ENCODE measurements around the gene PXN.

PXN gene

GRCh38 chr12:120265473-120266179 lies at the start of gene PXN:
Gene PXN (minus strand): TSS chr12:120265730. CDS start chr12:120265629, 101 bp downstream.
- peak; percentile 49 for DNase-seq

- no peak for DNase-seq
Measured at GRCh38 chr12:120314220-120314619, 48.7 kb upstream of the PXN start.

GRCh38 chr12:120301962-120302815 lies 36.7 kb upstream of the PXN start, which contains the start of gene SIRT4:
Gene SIRT4 (plus strand): TSS chr12:120302321. CDS start chr12:120303562, 1,241 bp downstream.
- DNase-seq = peak; percentile 93

- peak; percentile 92 for DNase-seq
Measured at GRCh38 chr12:120292661-120293531, 27.4 kb upstream of the PXN start, which contains the start of gene RNU4-1. Gene RNU4-1 (minus strand): TSS chr12:120293237.

GRCh38 chr12:120292411-120292660 lies 26.8 kb upstream of the PXN start:
- DNase-seq = no peak

- DNase-seq = no peak
Measured at GRCh38 chr12:120290609-120291305, 25.2 kb upstream of the PXN start.

GRCh38 chr12:120287491-120287890 lies 22.0 kb upstream of the PXN start:
- no peak for DNase-seq

- DNase-seq = no peak
Measured at GRCh38 chr12:120286768-120287490, 21.4 kb upstream of the PXN start.

- no peak for DNase-seq
Measured at GRCh38 chr12:120284381-120284780, 18.9 kb upstream of the PXN start.

- no peak for DNase-seq
Measured at GRCh38 chr12:120283318-120283717, 17.8 kb upstream of the PXN start.

- DNase-seq = no peak
Measured at GRCh38 chr12:120278137-120279069, 12.9 kb upstream of the PXN start.

GRCh38 chr12:120276734-120277133 lies 11.2 kb upstream of the PXN start:
- DNase-seq = no peak

- no peak for DNase-seq
Measured at GRCh38 chr12:120267736-120268135, 2.2 kb upstream of the PXN start.

- DNase-seq = no peak
Measured at GRCh38 chr12:120266180-120266870, 795 bp upstream of the PXN start.

GRCh38 chr12:120264904-120265472 lies 542 bp downstream of the PXN start:
- no peak for DNase-seq

- DNase-seq = no peak
Measured at GRCh38 chr12:120264086-120264903, 1.2 kb downstream of the PXN start.

- DNase-seq = no peak
Measured at GRCh38 chr12:120263748-120264085, 1.8 kb downstream of the PXN start.

GRCh38 chr12:120262852-120263747 lies 2.4 kb downstream of the PXN start:
- no peak for DNase-seq

Data from DMS79 treated with DMSO at 0.1 percent for 48 hours (cell line).